GM12892 (cell line): Measurements from ENCODE around the gene KRT222.
A peak's percentile ranks its signal among the peaks of the same experiment; 100 is the strongest.

Experiments
- DNase-seq: peaks from one replicate; pipeline ENCODE4 v3.0.0; 2011; ENCODE audit not compliant: insufficient read length
- FAIRE-seq: peaks from 2 replicates; lab custom pipeline; 2011; peaks lifted over from hg19 to GRCh38; lab: Jason Lieb, UNC
- POLR2A ChIP-seq: IDR thresholded peaks from 2 replicates; pipeline ENCODE4 v1.6.1; 2011; ENCODE audit warnings: low read depth, low read length, control low read depth
- POLR2AphosphoS5 ChIP-seq: IDR thresholded peaks from 2 replicates; pipeline ENCODE4 v1.6.1; 2011; ENCODE audit warnings: low read depth, low read length, control low read depth
- TAF1 ChIP-seq: IDR thresholded peaks from 2 replicates; pipeline ENCODE4 v1.6.1; 2011; ENCODE audit warnings: low read depth, mild to moderate bottlenecking, control low read depth, low read length, borderline replicate concordance

The KRT222 gene

DNA sequence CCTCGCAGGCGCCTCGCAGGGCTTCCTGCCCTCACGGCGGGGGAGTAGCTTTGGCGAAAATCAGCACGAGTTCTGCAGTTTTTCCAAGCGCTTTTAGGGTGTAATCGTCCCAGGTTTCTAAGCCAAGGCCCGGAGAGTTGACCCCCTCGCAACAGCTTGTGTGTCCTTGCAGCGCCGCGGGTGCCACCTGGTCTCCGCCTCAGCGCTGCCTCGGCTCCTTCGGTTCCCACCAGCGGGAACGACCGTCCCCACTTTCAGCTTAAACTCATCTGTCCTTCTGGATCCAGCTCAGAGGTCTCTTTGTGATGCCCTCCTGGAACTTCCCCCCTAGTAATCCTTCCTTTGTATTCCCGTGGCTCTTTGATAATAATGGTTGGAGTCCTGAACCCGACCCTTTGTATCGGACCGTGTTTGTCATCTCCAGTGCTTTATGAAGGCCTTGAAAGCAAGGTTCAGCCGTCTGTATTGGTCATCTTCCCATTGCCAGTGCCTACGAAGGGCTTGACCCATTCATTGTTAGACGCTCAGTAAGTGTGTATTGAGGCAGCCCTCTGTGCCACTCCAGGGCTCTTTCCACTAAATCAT lies 16.5 kb downstream of the KRT222 start:
- TF ChIP-seq POLR2A (no peak), TAF1 (peak; percentile 2; the same call in 1 of the 2 replicates), POLR2AphosphoS5 (no peak)
- peak; percentile 82 for FAIRE-seq
- no peak for DNase-seq

DNA sequence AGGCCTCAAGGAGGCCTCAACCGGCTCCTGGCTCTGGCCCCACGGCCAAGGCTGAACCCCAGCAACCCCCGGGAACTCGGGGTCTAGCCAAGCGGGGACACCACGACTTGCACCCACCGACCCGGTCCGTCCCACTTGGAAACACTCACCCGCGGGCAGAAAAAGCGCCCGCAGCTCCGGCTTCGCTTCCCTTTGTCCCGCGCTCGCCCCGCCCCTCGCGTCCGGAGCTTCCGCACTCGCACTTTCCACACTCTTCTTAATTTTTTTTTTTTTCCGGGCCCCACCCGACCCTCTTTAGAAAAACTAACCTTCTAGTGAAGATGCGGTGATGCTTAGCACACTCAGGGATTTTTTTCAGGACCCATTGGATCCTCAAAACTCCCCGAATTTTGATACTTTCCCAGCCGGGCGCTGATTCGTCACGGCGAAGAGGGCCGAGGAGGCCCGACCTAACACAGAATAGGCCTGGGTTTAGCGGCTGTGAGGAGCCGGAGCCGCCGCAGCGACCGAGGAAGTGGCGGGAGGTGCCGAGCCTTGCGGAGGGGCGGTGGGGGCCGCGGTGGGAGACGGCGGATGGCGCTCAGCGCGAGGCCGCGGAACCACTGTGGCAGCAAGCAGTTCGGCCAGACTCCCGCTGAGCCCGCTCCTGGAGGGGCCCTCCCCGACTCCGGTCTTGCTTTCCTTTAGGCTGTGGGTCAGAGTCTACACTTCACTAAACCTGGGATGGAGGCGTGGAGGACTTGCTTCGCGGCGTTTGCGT lies 17.2 kb downstream of the KRT222 start, which contains the start of gene SMARCE1:
Gene SMARCE1 (minus strand): TSS at position 195 of the 760 bp plus-strand sequence. CDS start 2,016 bp downstream, outside the sequence.
- FAIRE-seq: peak; percentile 87
- DNase-seq: peak; percentile 54

DNA sequence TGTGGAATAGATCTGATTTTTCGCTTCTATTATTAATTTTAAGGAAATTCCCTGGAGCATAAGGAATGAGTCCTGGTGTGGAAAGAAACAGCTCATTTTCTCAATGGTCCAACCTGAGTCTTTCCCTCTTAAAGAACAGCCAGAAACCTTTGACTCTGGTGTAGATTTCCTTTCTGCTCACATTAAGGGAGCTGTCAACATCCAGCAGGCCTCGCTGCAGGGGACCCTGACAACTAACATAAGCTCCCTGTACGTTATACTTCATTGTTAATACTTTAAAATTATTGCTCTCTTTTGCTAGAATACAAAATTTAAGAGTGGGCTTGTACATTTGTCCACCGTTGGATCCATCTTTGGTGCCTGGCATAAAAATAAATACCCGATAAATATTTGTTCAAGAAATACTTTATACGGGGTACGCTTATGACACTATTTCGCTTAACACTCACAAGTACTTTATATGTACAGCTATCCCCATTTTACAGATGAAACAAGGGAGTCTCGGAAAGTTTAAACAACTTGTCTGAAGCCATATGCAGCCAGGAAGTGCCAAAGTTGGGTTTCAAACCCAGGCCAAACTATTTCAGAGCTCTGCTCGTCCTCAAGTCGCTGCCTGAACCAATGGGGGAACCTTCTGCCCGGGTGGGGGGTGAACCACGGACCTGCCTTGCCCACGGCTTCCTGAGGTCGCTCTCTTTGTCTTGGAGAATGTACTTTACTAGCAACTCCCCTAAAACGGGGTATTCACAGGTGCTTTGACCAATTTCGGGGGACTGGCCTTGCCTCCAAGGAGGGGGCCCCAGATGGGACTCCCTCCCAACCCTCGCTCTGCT lies 18.0 kb downstream of the KRT222 start:
- TF ChIP-seq POLR2AphosphoS5: 0 out of 2 replicates have a peak, but pooled peaks have one; percentile 27
- TF ChIP-seq POLR2A: no peak; the same call in 1 of the 2 replicates
- TF ChIP-seq TAF1: no peak
- FAIRE-seq (no peak), DNase-seq (no peak)

More for the DNA sequence above, 17.2 kb downstream of the KRT222 start, which contains the start of gene SMARCE1:
- TF ChIP-seq POLR2A (peak; percentile 67), POLR2AphosphoS5 (peak; percentile 53; the same call in 1 of the 2 replicates), TAF1 (peak; percentile 60; the same call in 1 of the 2 replicates)

DNA sequence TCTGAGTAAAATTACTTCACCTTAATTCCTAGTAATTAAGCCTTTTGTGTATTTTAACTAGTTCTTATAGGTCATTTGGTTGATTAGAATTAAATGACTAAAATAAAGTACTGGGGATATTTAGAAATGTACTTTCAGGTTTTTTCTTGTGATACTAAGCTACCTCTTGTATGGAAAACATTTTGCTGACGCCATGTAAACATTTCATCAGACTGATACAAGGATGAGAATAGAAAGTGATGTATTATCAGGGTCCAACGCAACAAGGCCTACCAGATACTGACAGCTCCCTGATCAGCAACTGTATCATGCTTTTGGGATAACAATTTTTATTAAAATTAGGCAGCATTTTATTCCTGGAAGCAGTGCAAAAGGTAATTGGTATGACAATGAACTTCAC lies 19.0 kb downstream of the KRT222 start:
- DNase-seq (no peak), FAIRE-seq (peak; percentile 67)
- TF ChIP-seq POLR2A (no peak), TAF1 (no peak), POLR2AphosphoS5 (no peak)

DNA sequence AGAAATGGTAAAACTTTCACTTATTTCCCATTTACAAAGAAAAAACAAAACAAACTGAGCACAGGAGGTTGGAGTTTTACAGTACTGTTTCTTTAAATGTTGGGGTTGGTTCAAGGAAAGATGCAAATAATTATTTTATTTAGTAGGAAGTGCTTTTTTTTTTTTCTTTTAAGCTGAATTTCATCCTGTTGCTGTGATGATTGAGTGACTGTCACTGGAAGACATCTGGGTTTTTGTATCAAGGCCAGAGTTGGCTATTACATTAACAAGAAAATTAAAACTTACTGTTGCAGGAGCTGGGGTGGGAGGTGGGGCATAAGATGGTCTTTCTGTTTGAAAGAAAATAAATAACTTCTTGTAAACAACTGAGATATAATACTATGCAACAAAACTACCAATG lies 19.7 kb downstream of the KRT222 start:
- DNase-seq: no peak
- TF ChIP-seq POLR2AphosphoS5 (no peak), POLR2A (no peak), TAF1 (no peak)
- FAIRE-seq: no peak

DNA sequence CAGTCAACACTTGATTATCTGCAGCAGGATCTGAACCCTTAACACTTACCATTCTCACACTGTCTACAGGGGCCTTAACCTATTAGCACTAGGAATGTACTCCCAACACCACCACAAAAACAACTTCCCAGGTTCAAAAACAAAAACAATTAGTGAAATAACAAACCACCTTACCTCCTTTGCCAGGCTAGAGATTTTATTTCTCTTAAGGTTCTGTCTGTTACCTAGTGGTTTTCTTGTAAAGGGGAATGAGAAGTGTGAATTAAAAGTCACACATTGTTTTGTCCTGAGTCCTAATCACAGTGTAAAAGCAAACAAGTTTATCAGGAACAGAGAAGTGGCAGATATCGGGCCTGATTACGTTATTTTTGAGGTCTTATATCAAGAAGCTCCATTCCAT lies 27.0 kb downstream of the KRT222 start:
- TF ChIP-seq TAF1 (no peak), POLR2A (no peak), POLR2AphosphoS5 (no peak)
- DNase-seq: no peak
- no peak for FAIRE-seq

DNA sequence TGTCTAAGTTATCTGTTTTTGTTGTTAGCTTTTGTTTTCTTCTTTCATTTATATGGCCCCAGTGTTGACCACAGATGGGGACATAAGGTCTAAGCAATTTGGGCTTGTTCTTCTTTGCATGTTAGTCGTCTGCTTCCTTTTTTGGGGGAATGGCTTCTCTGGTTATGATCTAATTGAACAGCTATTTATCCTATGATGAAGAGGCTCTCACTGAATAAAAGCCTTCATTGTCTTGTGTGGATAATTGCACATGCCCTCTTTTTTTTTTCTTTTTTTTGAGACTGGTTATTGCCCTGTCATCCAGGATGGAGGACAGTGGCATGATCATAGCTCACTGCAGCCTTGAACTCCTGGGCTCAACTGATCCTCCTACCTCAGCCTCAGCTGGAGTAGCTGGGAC lies 31.1 kb downstream of the KRT222 start:
- no peak for DNase-seq
- TF ChIP-seq TAF1 (no peak), POLR2A (no peak), POLR2AphosphoS5 (no peak)
- no peak for FAIRE-seq

DNA sequence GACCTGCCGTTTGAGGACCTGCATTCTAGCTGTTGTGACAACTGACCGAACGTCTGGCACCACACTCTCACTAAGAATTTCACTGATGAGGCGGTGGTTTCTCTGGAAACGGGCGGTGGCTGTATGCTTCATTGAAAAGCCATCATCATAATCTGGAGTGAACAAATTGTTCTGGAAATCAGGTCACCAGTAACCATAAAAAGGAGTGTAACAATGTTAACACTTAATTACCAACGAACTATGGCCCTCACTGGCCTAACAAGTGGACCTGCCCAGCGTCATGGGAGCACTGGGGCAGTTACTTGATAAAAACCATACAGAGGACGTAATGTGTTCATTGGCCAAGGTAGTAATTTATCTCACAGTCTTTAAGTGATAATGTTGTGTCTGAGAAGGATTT lies 32.8 kb downstream of the KRT222 start:
- TF ChIP-seq POLR2A: no peak
- TF ChIP-seq TAF1: no peak
- no peak for TF ChIP-seq POLR2AphosphoS5
- FAIRE-seq (no peak), DNase-seq (no peak)

DNA sequence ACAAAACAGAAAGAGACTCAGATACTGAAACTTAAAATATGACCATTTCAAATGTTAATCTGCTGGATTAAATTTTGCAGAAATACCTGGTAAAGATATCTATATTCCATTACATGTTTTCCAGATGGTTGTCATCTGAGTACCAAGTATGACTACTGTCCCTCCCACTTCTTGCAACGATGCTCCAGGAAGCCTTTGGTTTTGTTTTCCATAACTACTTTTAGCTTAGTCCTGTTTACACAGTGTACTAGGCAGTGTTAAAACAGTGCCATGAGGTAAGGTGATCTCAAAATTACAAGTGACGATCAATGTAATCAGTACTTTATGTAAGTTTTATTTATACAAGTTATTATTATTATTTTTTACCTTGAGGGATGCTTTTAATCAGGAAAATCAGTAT lies 35.1 kb downstream of the KRT222 start:
- FAIRE-seq (no peak), DNase-seq (no peak)
- no peak for TF ChIP-seq POLR2AphosphoS5
- TF ChIP-seq POLR2A: no peak
- TF ChIP-seq TAF1: no peak

DNA sequence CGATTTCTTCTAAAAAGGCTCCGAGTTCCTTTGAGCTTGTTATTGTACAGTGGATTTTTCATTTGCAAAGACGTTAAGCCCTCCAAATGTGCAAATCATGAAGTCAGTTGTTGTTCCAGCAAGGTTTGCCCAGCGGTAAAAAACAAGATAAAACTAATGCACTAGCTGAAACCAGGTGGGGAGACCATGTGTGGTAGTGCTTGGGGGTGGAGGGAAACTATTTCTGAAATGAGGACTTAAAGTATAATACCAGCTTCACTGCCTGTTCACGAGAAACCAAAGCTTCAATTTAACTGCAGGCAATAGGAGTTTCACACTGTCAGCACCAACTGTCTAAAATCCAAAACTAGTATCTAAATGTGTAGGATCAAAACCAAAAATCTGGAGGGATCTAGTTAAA lies 39.7 kb downstream of the KRT222 start:
- DNase-seq: no peak
- TF ChIP-seq POLR2A (no peak), POLR2AphosphoS5 (no peak)
- FAIRE-seq: no peak

DNA sequence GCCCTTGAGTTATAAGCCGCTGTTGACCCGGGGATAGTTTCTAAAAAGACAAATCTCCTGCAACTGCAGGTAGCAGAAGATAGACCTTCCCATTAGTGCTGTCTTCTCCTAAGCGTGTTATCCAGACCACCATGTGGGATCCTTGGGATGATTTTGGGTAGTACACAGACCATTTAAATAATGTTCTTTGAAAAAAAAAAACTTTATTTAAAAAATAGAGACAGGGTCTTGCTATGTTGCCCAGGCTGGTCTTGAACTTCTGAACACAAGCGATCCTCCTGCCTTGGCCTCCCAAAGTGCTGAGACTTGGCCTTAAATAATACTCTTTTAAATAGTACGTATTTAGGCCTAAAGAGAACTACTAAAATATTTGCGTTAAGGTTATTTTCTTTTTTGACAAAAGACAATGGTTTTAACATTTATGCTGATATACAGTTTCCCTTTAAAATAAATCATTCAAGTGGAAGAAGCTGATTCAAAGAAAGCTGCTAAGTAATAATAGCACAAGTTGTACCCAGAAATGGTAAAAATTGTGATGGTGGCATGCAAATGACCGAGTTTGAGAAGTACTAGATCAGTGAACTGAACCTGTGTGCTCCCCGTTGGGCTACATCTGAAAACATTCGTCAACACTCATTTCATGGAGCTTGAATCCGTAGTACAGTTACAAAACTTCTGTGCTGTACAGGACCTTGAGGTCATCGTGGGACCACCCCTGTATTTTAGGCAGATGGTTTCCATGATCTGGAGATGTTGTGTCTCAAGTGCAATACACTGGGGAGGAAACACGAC lies 41.4 kb downstream of the KRT222 start:
- DNase-seq: no peak
- TF ChIP-seq TAF1: no peak
- peak; percentile 27 for FAIRE-seq
